SK-MEL-5 (cell line): ENCODE data around the gene KCNG2. TPM values are rescaled to one million over a fixed set of nuclear protein-coding genes. Genes with fewer than 3 reads are reported as not detected.

ENCODE experiments used
- DNase-seq: peaks from one replicate; pipeline ENCODE4 v3.0.0-alpha.2; 2016; ENCODE audit warnings: low read depth, low spot score
- in situ Hi-C: cut with HindIII; loops from 2 replicates; pipeline ENCODE4 v1.10.0; 2016; ENCODE audit warnings: low sequenced_read_pairs, high pct_unique_total_duplicates, low pct_unique_long_range_greater_than_20kb
- total RNA-seq: library from RNA; depleted of rRNA; stranded (reverse); fragments of >200 nt; shearing (Covaris generic); gene quantifications from 2 replicates; pipeline ENCODE4 v1.2.3, GENCODE V29; 2014

Gene KCNG2
- total RNA-seq, 1 experiment from 2014 or later: not detected

- in situ Hi-C loops: no loop called here
- no peak for DNase-seq
These were observed 31.6 kb downstream of the KCNG2 start for GRCh38 chr18:79829136-79829854.

- in situ Hi-C loops: no loop called here
- DNase-seq: no peak
These were observed 34.4 kb downstream of the KCNG2 start for GRCh38 chr18:79832169-79832568.

- in situ Hi-C loops: no loop called here
- DNase-seq: no peak
These were observed 37.1 kb downstream of the KCNG2 start for GRCh38 chr18:79834834-79835233.

GRCh38 chr18:79841936-79842335 lies 44.2 kb downstream of the KCNG2 start:
- in situ Hi-C loops: no loop called here
- DNase-seq: no peak

GRCh38 chr18:79844999-79845563 lies 47.3 kb downstream of the KCNG2 start:
- in situ Hi-C loops: no loop called here
- DNase-seq: no peak

GRCh38 chr18:79846936-79847557 lies 49.3 kb downstream of the KCNG2 start:
- in situ Hi-C loops: no loop called here
- no peak for DNase-seq

GRCh38 chr18:79847606-79848293 lies 50.0 kb downstream of the KCNG2 start:
- DNase-seq: no peak
- in situ Hi-C loops: no loop called here

- in situ Hi-C loops: no loop called here
- no peak for DNase-seq
These were observed 50.5 kb downstream of the KCNG2 start for GRCh38 chr18:79848294-79848578.

- no peak for DNase-seq
- in situ Hi-C loops: no loop called here
These were observed 51.0 kb downstream of the KCNG2 start for GRCh38 chr18:79848579-79849327.

GRCh38 chr18:79849328-79850207 lies 51.8 kb downstream of the KCNG2 start:
- no peak for DNase-seq
- in situ Hi-C loops: no loop called here

- DNase-seq: no peak
These were observed 53.0 kb downstream of the KCNG2 start for GRCh38 chr18:79850731-79851130.

GRCh38 chr18:79851489-79851888 lies 53.8 kb downstream of the KCNG2 start:
- DNase-seq: no peak
- in situ Hi-C loops: no loop called here

More at GRCh38 chr18:79850731-79851130, 53.0 kb downstream of the KCNG2 start:
- in situ Hi-C loops: no loop called here

- in situ Hi-C loops: no loop called here
These were observed 54.2 kb downstream of the KCNG2 start for GRCh38 chr18:79851950-79852349.

GRCh38 chr18:79852561-79853302 lies 55.0 kb downstream of the KCNG2 start:
- in situ Hi-C loops: no loop called here
- no peak for DNase-seq

More at GRCh38 chr18:79851950-79852349, 54.2 kb downstream of the KCNG2 start:
- no peak for DNase-seq

GRCh38 chr18:79853303-79853992 lies 55.7 kb downstream of the KCNG2 start:
- in situ Hi-C loops: no loop called here
- no peak for DNase-seq

- in situ Hi-C loops: no loop called here
- no peak for DNase-seq
These were observed 56.2 kb downstream of the KCNG2 start for GRCh38 chr18:79853993-79854364.
